GM12865 (cell line): ENCODE results near the gene PLK5.

Experiments
- DNase-seq: peaks from one replicate; pipeline ENCODE4 v3.0.0; 2010; ENCODE audit warnings: low read depth
- H3K4me3 ChIP-seq: 2 replicates; pipeline ENCODE4 v1.5.1; 2011; ENCODE audit warnings: mild to moderate bottlenecking, low read depth, low read length, control low read depth
- CTCF ChIP-seq: IDR thresholded peaks from 2 replicates; pipeline ENCODE4 v1.5.1; 2011; ENCODE audit warnings: low read length, control low read depth, low read depth, inconsistent platforms; ENCODE audit not compliant: insufficient read depth; ENCODE audit errors: missing control alignments

The PLK5 gene

GRCh38 chr19:1567116-1567847 lies 43.4 kb downstream of the PLK5 start:
- no peak for DNase-seq
- no peak for TF ChIP-seq CTCF
- H3K4me3 ChIP-seq = peak overlapping the region; percentile 30; the same call in 1 of the 2 replicates

GRCh38 chr19:1567848-1568227 lies 44.0 kb downstream of the PLK5 start:
- no peak for TF ChIP-seq CTCF
- no peak for DNase-seq
- H3K4me3 ChIP-seq = no peak overlapping the region

- H3K4me3 ChIP-seq = peak within 1 kb of the TSS; percentile 30
- TF ChIP-seq CTCF = no peak
- DNase-seq = peak; percentile 86
Observed at GRCh38 chr19:1568320-1569019, 44.6 kb downstream of the PLK5 start, which contains the start of gene MEX3D. MEX3D (minus strand) TSS chr19:1568325; CDS start chr19:1568058, 267 bp downstream.

- no peak overlapping the region for H3K4me3 ChIP-seq
- no peak for DNase-seq
- TF ChIP-seq CTCF = no peak
Observed at GRCh38 chr19:1569997-1570396, 46.1 kb downstream of the PLK5 start.

- no peak overlapping the region for H3K4me3 ChIP-seq
- DNase-seq = no peak
- TF ChIP-seq CTCF = no peak
Observed at GRCh38 chr19:1570836-1571235, 47.0 kb downstream of the PLK5 start.

- TF ChIP-seq CTCF = no peak
- no peak for DNase-seq
- no peak overlapping the region for H3K4me3 ChIP-seq
Observed at GRCh38 chr19:1571358-1571757, 47.5 kb downstream of the PLK5 start.
